Stimulated activated CD4-positive, alpha-beta T cell treated with anti-CD3 and anti-CD28 coated beads, Interleukin-12 subunit alpha, Interleukin-12 subunit beta, amount 100 ng/mL, for 24 hours (primary cell): Measurements from ENCODE around the gene RSPH3.

Experiments used
- DNase-seq, 2 experiments: peaks; one replicate each; pipeline ENCODE4 v3.0.0-alpha.2; 2020; ENCODE audit warnings: low read depth in 2 of 2

Gene RSPH3

DNA sequence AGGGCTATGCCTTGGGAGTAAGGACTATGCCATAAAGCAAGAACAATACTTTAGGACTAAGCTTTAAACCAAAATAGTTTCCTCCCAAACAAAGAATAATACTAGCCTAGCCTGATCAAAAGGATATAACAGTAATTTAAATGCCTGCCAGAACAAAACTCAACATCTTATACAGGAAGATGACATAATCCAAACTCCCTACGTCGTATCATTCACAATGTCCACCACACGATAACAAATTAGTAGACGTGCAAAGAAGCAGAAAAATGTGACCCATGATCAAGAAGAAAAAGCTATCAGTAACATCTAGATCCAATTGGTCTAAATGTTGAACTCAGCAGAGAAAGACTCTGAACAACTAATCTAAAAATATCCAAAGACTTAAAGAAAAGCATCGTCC lies 65.8 kb downstream of the RSPH3 start:
- DNase-seq, result no peak

- no peak for DNase-seq
These were observed 66.9 kb downstream of the RSPH3 start for GRCh38 chr6:158933079-158933595.

GRCh38 chr6:158928068-158928467 lies 71.9 kb downstream of the RSPH3 start:
- no peak for DNase-seq

DNA sequence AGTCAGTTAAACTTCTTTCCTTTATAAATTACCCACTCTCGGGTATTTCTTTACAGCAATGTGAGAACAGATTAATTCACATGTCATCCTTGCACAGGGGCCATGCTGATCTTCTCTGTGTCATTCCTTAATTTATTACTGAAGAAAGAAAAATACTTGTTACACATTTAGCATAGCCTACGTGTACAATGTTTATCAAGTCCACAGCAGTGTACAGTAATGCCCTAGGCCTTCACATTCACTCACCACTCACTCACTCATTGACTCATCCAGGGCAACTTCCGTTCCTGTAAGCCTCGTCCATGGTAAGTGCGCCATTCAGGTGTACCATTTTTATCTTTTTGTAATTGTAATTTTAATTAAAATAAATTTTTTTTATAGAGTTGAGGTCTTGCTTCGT lies 73.6 kb downstream of the RSPH3 start:
- DNase-seq, result no peak

DNA sequence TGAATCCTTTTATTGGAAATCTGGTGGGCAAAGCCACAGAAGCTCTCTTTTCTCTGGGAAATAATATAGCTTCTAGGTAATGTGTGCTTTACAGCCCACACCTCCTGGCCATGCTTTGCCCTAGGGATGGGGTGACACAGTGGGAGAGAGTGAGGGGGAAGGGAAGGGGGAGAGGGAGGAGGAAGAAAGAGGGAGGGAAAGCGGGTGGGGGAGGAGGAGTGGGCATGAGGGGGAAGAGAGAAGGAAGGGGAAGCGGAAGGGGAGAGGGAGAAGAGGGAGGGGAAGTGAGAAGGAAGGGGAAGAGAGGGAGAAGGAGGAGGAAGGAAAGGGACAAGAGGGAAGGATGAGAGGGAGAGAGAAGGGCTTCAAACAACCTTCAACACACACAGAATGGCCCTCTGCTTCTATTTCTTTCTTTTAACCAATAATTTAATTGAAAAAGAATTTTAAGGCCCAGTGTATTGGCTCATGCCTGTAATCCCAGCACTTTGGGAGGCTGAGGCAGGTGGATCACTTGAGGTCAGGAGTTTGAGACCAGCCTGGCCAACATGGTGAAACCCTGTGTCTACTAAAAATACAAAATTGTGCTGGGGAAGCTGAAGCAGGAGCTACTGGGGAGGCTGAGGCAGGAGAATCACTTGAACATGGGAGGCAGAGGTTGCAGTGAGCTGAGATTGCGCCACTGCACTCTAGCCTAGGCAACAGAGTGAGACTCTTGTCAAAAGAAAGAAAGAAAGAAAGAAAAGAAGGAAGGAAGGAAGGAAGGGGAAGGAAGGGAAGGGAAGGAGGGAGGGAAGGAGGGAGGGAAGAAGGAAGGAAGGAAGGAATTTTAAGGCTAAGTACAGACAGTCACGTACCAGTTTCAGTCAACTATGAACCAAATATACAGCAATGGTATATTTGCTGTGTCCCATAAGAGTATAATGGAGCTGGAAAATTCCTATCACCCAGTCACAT lies 75.2 kb downstream of the RSPH3 start:
- no peak for DNase-seq

GRCh38 chr6:158923805-158924498 lies 76.0 kb downstream of the RSPH3 start:
- DNase-seq, result no peak
